AG04450 (cell line): ENCODE measurements around the gene C2. TPM values are rescaled to one million over a fixed set of nuclear protein-coding genes. Genes with fewer than 3 reads are reported as not detected.
A peak's percentile ranks its signal among the peaks of the same experiment; 100 is the strongest.

Experiments used
- CTCF ChIA-PET: fragments of 300-600, 350-600 bp; formaldehyde crosslinking; extraction: SDS; loops from one replicate; lab custom pipeline; 2022; ENCODE audit warnings: antibody characterized with exemption, inconsistent platforms; lab: Charles Lee
- POLR2A ChIA-PET: fragments of 350-600 bp; formaldehyde crosslinking; extraction: SDS; loops from one replicate; lab custom pipeline; 2021; ENCODE audit warnings: antibody characterized with exemption, inconsistent platforms; lab: Yijun Ruan, JAX
- DNase-seq: peaks from one replicate; pipeline ENCODE4 v3.0.0-alpha.2; 2011; ENCODE audit warnings: low read depth, low spot score
- H3K27ac ChIP-seq: one replicate; pipeline ENCODE4 v1.5.1; 2012; ENCODE audit warnings: low read depth, low read length, control low read depth
- H3K27me3 ChIP-seq: one replicate; pipeline ENCODE4 v1.6.0; 2012; ENCODE audit warnings: low read length; ENCODE audit not compliant: control insufficient read depth, insufficient read depth
- H3K4me3 ChIP-seq: 2 replicates; pipeline ENCODE4 v1.5.1; 2011; ENCODE audit warnings: mild to moderate bottlenecking, low read depth, low read length, control low read depth
- H3K9me3 ChIP-seq: 2 replicates; pipeline ENCODE4 v1.5.1; 2012; ENCODE audit warnings: low read length; ENCODE audit not compliant: control insufficient read depth, insufficient read depth
- polyA plus RNA-seq: library from polyadenylated mRNA; depleted of rRNA; stranded (reverse); fragments of >200 nt; gene quantifications from 2 replicates; pipeline ENCODE4 v1.2.3, GENCODE V29; 2011
- TF ChIP-seq, protein P1 (sequence below): IDR thresholded peaks from 2 replicates; pipeline ENCODE4 v1.5.1; 2011; ENCODE audit warnings: low read depth, low read length, control low read depth, inconsistent platforms

Gene C2
- polyA plus RNA-seq, 1 experiment, result 1.9 TPM

- no peak for DNase-seq
- ChIA-PET CTCF (interaction anchor here (0.6 to 1.0 kb wide), 2 partner anchors 10 to 51 kb away, joined by 3 to 4 read pairs; partner anchors contain the start of genes EHMT2, NELFE and SKIC2), POLR2A (interaction anchor here (0.6 kb wide), 1 partner anchor 62 kb away, joined by 3 read pairs; no protein-coding TSS in a partner anchor)
- Histone ChIP-seq H3K27ac (no peak overlapping the region), H3K9me3 (no peaks in the 10 kb centered on the region; the same call in 1 of the 2 replicates), H3K27me3 (no peaks in the 10 kb centered on the region), H3K4me3 (no peak overlapping the region)
- TF ChIP-seq, protein P1, sequence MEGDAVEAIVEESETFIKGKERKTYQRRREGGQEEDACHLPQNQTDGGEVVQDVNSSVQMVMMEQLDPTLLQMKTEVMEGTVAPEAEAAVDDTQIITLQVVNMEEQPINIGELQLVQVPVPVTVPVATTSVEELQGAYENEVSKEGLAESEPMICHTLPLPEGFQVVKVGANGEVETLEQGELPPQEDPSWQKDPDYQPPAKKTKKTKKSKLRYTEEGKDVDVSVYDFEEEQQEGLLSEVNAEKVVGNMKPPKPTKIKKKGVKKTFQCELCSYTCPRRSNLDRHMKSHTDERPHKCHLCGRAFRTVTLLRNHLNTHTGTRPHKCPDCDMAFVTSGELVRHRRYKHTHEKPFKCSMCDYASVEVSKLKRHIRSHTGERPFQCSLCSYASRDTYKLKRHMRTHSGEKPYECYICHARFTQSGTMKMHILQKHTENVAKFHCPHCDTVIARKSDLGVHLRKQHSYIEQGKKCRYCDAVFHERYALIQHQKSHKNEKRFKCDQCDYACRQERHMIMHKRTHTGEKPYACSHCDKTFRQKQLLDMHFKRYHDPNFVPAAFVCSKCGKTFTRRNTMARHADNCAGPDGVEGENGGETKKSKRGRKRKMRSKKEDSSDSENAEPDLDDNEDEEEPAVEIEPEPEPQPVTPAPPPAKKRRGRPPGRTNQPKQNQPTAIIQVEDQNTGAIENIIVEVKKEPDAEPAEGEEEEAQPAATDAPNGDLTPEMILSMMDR, result no peak
Observed at GRCh38 chr6:31948753-31949413, 21.4 kb downstream of the C2 start.

DNA sequence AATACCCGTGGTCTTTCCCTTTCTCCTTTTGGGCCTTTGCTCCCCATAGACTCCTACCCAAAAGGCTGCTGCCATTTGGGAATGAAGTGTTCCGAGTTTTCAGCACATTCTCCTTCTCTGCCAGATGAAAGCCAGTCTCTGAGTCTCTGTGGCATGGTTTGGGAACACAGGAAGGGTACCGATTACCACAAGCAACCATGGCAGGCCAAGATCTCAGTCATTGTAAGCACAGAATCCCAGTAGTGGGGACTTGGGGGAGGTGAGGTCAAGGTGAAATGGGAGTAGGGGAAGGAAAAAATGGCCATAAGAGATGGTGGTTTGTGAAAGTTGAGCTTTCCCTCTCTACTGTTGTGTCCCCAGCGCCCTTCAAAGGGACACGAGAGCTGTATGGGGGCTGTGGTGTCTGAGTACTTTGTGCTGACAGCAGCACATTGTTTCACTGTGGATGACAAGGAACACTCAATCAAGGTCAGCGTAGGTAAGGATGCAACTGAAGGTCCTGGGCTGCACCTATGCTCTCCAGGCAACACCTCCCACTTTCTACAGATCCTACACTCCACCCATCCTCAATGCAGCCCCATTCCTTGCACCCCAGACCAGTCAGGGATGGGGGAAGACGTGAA, 22.5 kb downstream of the C2 start:
- ChIA-PET POLR2A (interaction anchor here (1.0 kb wide), 1 partner anchor 12 kb away, joined by 3 read pairs; no protein-coding TSS in a partner anchor), CTCF (interaction anchor here (1.0 to 3.3 kb wide), 3 partner anchors 9 to 53 kb away, joined by 3 to 44 read pairs (median 4); partner anchors contain the start of genes EHMT2, NELFE and SKIC2)
- Histone ChIP-seq H3K27me3 (no peaks in the 10 kb centered on the region), H3K27ac (no peak overlapping the region), H3K9me3 (no peaks in the 10 kb centered on the region; the same call in 1 of the 2 replicates), H3K4me3 (no peak overlapping the region)
- DNase-seq, result no peak
- TF ChIP-seq, protein P1, result no peak

DNA sequence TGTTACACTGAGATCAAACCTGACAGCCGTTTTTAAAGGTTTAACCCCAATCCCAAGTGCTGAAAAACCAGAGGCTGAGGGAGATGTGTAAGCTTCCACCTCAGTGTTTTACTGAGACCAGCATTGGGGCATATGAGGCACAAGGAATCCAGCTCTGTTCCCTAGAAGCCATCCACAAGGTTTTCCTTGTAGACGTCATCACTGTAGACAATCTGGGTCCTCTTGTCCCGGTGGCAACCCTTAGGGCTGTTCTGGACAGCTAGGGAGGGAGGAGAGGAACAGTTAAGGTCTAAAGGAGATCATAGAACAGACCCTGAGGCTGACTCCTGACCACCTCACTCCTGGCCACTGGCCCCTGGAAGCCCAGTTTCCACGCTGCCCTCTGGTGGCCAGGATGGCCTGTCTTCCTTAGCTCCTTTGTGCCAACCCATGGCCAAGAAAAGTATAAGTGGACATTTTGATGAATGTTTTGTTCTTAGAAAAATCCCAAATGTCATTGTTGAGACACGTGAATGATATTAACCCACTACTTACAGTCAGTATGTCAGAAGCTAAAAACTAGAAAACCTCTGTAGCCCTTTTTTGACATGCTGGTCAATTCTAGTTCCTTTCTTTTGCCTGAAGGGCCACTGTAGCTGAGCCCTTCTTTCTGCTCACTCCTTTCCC, 24.8 kb downstream of the C2 start:
- peak; percentile 30 for DNase-seq
- Histone ChIP-seq H3K4me3 (no peak overlapping the region), H3K9me3 (no peaks in the 10 kb centered on the region; the same call in 1 of the 2 replicates), H3K27me3 (no peaks in the 10 kb centered on the region), H3K27ac (no peak overlapping the region)
- CTCF ChIA-PET, result interaction anchor here (0.5 to 3.3 kb wide), 30 partner anchors 9 to 364 kb away, joined by 3 to 44 read pairs (median 5); partner anchors contain the start of genes DDAH2, DXO, EHMT2 and GPANK1
- POLR2A ChIA-PET, result interaction anchor here (0.8 to 1.3 kb wide), 3 partner anchors 20 to 55 kb away, joined by 3 to 5 read pairs (median 3); partner anchors contain the start of genes DXO and EHMT2
- TF ChIP-seq, protein P1, result peak; percentile 87

DNA sequence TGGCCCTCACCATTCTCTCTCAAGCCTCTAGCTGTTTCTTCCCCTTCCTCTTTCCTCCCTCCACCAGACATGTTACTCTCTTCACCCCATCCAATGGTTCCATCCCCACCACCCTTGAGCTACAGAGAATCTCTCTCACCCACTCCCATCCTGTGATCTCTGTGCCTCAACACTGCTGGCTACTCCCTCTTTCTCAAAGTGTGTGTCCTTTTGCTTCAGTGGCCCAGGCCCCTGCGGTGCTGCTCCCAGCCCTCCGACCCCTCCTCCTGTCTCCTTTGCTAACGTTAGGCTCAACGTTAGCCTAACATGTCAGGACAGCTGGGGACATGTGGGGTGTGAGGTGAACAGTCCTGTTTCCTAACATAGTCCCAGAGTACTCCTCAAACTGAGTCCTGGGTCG, 25.4 kb downstream of the C2 start:
- ChIA-PET CTCF (interaction anchor here (0.5 to 3.3 kb wide), 27 partner anchors 9 to 364 kb away, joined by 3 to 44 read pairs (median 5); partner anchors contain the start of genes DXO, EHMT2, GPANK1 and LY6G5C), POLR2A (interaction anchor here (0.6 to 1.3 kb wide), 4 partner anchors 19 to 117 kb away, joined by 3 to 5 read pairs (median 3); partner anchors contain the start of genes DXO and EHMT2)
- no peak overlapping the region for H3K27ac ChIP-seq
- TF ChIP-seq, protein P1, result no peak
- DNase-seq, result no peak
- no peaks in the 10 kb centered on the region for H3K9me3 ChIP-seq
- H3K4me3 ChIP-seq, result no peak overlapping the region
- no peaks in the 10 kb centered on the region for H3K27me3 ChIP-seq
